Loucy (cell line): Measurements from ENCODE around the gene NXN.
"Not testable (repeated sequence)": the region's sequence is repeated elsewhere in the genome, so short reads cannot be mapped to it uniquely, and the experiment has no call there.

Experiments used
- H2AFZ ChIP-seq: fragments of 200-600 bp; sonication (generic); 2 replicates; pipeline ENCODE4 v1.6.0; 2016; ENCODE audit warnings: antibody characterized with exemption, mild to moderate bottlenecking, low read length, moderate library complexity
- H3F3A ChIP-seq: fragments of 200-600 bp; 2 replicates; pipeline ENCODE4 v1.6.0; 2016; ENCODE audit warnings: antibody characterized with exemption, low read depth, mild to moderate bottlenecking
- H3K27me3 ChIP-seq: fragments of 200-600 bp; sonication (generic); 2 replicates; pipeline ENCODE4 v1.6.1; 2014; ENCODE audit warnings: low read length, mild to moderate bottlenecking; ENCODE audit not compliant: insufficient read depth, poor library complexity, severe bottlenecking
- H3K36me3 ChIP-seq: fragments of 200-600 bp; sonication (generic); 2 replicates; pipeline ENCODE4 v1.6.1; 2016; ENCODE audit warnings: low read length; ENCODE audit not compliant: insufficient read depth
- H3K4me1 ChIP-seq: fragments of 200-600 bp; sonication (generic); 2 replicates; pipeline ENCODE4 v1.5.1; 2014; ENCODE audit warnings: low read length, mild to moderate bottlenecking; ENCODE audit not compliant: insufficient read depth, poor library complexity, severe bottlenecking
- H3K4me2 ChIP-seq: fragments of 200-600 bp; sonication (generic); 2 replicates; pipeline ENCODE4 v1.6.0; 2014; ENCODE audit warnings: antibody characterized with exemption, low read length, low read depth, mild to moderate bottlenecking; ENCODE audit not compliant: poor library complexity, severe bottlenecking
- H3K4me3 ChIP-seq: fragments of 200-600 bp; sonication (generic); 2 replicates; pipeline ENCODE4 v1.5.1; 2014; ENCODE audit warnings: low read length, mild to moderate bottlenecking, mixed read lengths; ENCODE audit not compliant: poor library complexity, severe bottlenecking
- H3K79me2 ChIP-seq: fragments of 200-600 bp; sonication (generic); 2 replicates; pipeline ENCODE4 v1.6.1; 2014; ENCODE audit warnings: low read length; ENCODE audit not compliant: insufficient read depth
- H3K9ac ChIP-seq: fragments of 200-600 bp; sonication (generic); 2 replicates; pipeline ENCODE4 v1.6.0; 2014; ENCODE audit warnings: mild to moderate bottlenecking, low read depth, low read length, moderate library complexity; ENCODE audit not compliant: poor library complexity, severe bottlenecking
- H3K9me2 ChIP-seq: fragments of 200-600 bp; sonication (generic); replicated peaks from 2 replicates; pipeline ENCODE4 v1.6.1; 2016; ENCODE audit warnings: low read depth, low read length, mixed read lengths
- H3K9me3 ChIP-seq: fragments of 200-600 bp; sonication (generic); 2 replicates; pipeline ENCODE4 v1.6.1; 2014; ENCODE audit warnings: mild to moderate bottlenecking, antibody characterized with exemption, low read length, low read depth; ENCODE audit not compliant: insufficient read depth
- H4K20me1 ChIP-seq: fragments of 200-600 bp; sonication (generic); 2 replicates; pipeline ENCODE4 v1.6.0; 2014; ENCODE audit warnings: antibody characterized with exemption, low read length, mild to moderate bottlenecking; ENCODE audit not compliant: insufficient read depth, poor library complexity, severe bottlenecking
- EZH2phosphoT487 ChIP-seq: fragments of 200-600 bp; IDR thresholded peaks from 2 replicates; pipeline ENCODE4 v1.6.1; 2018; ENCODE audit warnings: antibody characterized with exemption, mild to moderate bottlenecking, moderate library complexity, borderline replicate concordance
- TF ChIP-seq, protein P1 (sequence below): fragments of 200-600 bp; sonication (generic); conservative IDR thresholded peaks from 2 replicates; pipeline ENCODE4 v1.5.1; 2014; ENCODE audit warnings: mild to moderate bottlenecking, antibody characterized with exemption, low read length

The NXN gene

DNA sequence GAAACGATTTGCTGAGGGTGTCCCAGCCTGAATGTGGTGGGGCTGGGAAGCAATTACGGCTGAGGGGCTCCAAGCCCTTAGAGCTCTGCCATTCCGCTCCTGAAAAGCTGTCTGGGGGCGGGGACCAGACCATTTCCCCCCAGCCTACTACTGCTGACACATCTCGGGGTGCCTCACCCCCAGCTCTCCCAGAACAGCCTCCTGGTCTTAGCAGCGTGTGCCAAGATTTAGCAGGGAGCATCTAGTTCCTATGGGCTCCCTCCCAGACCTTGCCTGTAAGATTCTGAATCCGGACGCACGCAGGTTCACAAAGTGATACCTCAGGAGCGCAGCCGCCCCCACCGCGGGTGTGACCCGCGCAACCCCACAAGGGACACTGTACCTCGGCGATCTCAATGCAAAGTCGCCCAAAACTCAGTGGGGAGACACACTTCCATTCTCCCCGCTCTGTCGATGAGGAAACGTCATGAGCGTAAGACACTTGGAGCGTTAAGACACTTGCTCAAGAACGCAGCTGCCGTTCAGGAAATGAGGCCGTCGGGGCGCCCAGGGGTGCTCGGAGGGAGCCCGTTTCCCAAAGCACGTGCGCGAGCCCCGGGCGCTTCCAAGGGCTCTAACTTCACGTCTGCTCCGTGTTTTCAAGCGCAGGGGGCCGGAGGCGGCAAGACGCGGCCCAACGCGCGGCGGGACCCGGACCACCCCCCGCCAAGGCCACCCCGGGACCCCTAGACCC is 228.1 kb downstream of the NXN start:
- Histone ChIP-seq H2AFZ (peak overlapping the region; percentile 94), H3K9ac (peak overlapping the region; percentile 86), H3K79me2 (peaks cover 35% of the 10 kb centered on the region), H3K9me2 (no peaks in the 10 kb centered on the region), H3K4me3 (peak overlapping the region; percentile 79), H3K9me3 (no peaks in the 10 kb centered on the region), H3K27me3 (no peaks in the 10 kb centered on the region), H3K4me2 (peak overlapping the region; percentile 94), H3K36me3 (peaks cover 16% of the 10 kb centered on the region; the same call in 1 of the 2 replicates), H3K4me1 (peaks cover 27% of the 10 kb centered on the region), H4K20me1 (peaks cover 6% of the 10 kb centered on the region), H3F3A (peaks cover 12% of the 10 kb centered on the region)
- TF ChIP-seq, protein P1, sequence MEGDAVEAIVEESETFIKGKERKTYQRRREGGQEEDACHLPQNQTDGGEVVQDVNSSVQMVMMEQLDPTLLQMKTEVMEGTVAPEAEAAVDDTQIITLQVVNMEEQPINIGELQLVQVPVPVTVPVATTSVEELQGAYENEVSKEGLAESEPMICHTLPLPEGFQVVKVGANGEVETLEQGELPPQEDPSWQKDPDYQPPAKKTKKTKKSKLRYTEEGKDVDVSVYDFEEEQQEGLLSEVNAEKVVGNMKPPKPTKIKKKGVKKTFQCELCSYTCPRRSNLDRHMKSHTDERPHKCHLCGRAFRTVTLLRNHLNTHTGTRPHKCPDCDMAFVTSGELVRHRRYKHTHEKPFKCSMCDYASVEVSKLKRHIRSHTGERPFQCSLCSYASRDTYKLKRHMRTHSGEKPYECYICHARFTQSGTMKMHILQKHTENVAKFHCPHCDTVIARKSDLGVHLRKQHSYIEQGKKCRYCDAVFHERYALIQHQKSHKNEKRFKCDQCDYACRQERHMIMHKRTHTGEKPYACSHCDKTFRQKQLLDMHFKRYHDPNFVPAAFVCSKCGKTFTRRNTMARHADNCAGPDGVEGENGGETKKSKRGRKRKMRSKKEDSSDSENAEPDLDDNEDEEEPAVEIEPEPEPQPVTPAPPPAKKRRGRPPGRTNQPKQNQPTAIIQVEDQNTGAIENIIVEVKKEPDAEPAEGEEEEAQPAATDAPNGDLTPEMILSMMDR: no peak
- TF ChIP-seq EZH2phosphoT487: no peak

- TF ChIP-seq, protein P1: no peak
- TF ChIP-seq EZH2phosphoT487: no peak
- Histone ChIP-seq H3K4me2 (peak overlapping the region; percentile 94), H3K36me3 (peaks cover 23% of the 10 kb centered on the region; the same call in 1 of the 2 replicates), H4K20me1 (peaks cover 6% of the 10 kb centered on the region), H3K79me2 (peaks cover 35% of the 10 kb centered on the region), H3F3A (peaks cover 12% of the 10 kb centered on the region), H3K27me3 (no peaks in the 10 kb centered on the region), H3K4me3 (peak overlapping the region; percentile 79), H3K9ac (peak overlapping the region; percentile 86), H3K4me1 (peaks cover 27% of the 10 kb centered on the region), H2AFZ (no peak overlapping the region), H3K9me2 (no peaks in the 10 kb centered on the region), H3K9me3 (no peaks in the 10 kb centered on the region)
Observed at GRCh38 chr17:750431-751037, 229.0 kb downstream of the NXN start.

GRCh38 chr17:749359-749758 is 230.2 kb downstream of the NXN start:
- H3F3A ChIP-seq, H3K9me2 ChIP-seq, H3K27me3 ChIP-seq, H4K20me1 ChIP-seq, H3K9me3 ChIP-seq, H2AFZ ChIP-seq: not testable (repeated sequence)
- Histone ChIP-seq H3K79me2 (peaks cover 40% of the 10 kb centered on the region), H3K4me2 (peak overlapping the region; percentile 94), H3K36me3 (peaks cover 34% of the 10 kb centered on the region; the same call in 1 of the 2 replicates), H3K9ac (peak overlapping the region; percentile 86), H3K4me1 (peaks cover 27% of the 10 kb centered on the region), H3K4me3 (peak overlapping the region; percentile 79)
